D721Med (cell line): ENCODE data around the gene VAMP8.
"Not testable (repeated sequence)": the region's sequence is repeated elsewhere in the genome, so short reads cannot be mapped to it uniquely, and the experiment has no call there.

ENCODE experiments used
- DNase-seq: peaks from one replicate; pipeline ENCODE4 v3.0.0; 2011; ENCODE audit warnings: low spot score; ENCODE audit not compliant: insufficient read length
- FAIRE-seq: peaks from 2 replicates; lab custom pipeline; 2011; peaks lifted over from hg19 to GRCh38; lab: Jason Lieb, UNC
- CTCF ChIP-seq: IDR thresholded peaks from 2 replicates; pipeline ENCODE4 v1.5.1; 2012; ENCODE audit warnings: mild to moderate bottlenecking, control low read depth; ENCODE audit not compliant: insufficient read depth; ENCODE audit errors: missing control alignments

VAMP8 gene

GRCh38 chr2:85605406-85606115 lies 28.2 kb downstream of the VAMP8 start:
- TF ChIP-seq CTCF = no peak
- FAIRE-seq (no peak), DNase-seq (no peak)

GRCh38 chr2:85606116-85606455 lies 28.7 kb downstream of the VAMP8 start:
- no peak for TF ChIP-seq CTCF
- no peak for FAIRE-seq
- no peak for DNase-seq

- TF ChIP-seq CTCF = no peak
- FAIRE-seq (no peak), DNase-seq (no peak)
Observed at GRCh38 chr2:85607268-85608215, 30.2 kb downstream of the VAMP8 start.

GRCh38 chr2:85611217-85611704 lies 33.9 kb downstream of the VAMP8 start:
- DNase-seq = no peak
- FAIRE-seq = no peak
- no peak for TF ChIP-seq CTCF

GRCh38 chr2:85611705-85612587 lies 34.6 kb downstream of the VAMP8 start, which contains the start of gene C2orf68:
Gene C2orf68, minus strand, starts transcription at chr2:85612066. Its CDS starts 82 bp downstream, at chr2:85611984.
- FAIRE-seq = no peak
- TF ChIP-seq CTCF = no peak
- DNase-seq = peak; percentile 93

- DNase-seq (no peak), FAIRE-seq (no peak)
Observed at GRCh38 chr2:85613717-85614515, 36.5 kb downstream of the VAMP8 start.

GRCh38 chr2:85614757-85615156 lies 37.4 kb downstream of the VAMP8 start:
- FAIRE-seq, DNase-seq: not testable (repeated sequence)

More at GRCh38 chr2:85613717-85614515, 36.5 kb downstream of the VAMP8 start:
- no peak for TF ChIP-seq CTCF
